Pancreas (tissue), 10 donors: Measurements from ENCODE around the gene WBP1L. TPM values are rescaled to one million over a fixed set of nuclear protein-coding genes. Genes with fewer than 3 reads are reported as not detected.

ENCODE experiments used
- ATAC-seq, 4 donors: fragments of 200-7000 bp; cut with Tn5 transposase; one replicate each; pipeline versions ENCODE4 v1.8.0 to v1.9.1; 2020; ENCODE audit warnings: mild to moderate bottlenecking in 4 of 4, moderate library complexity in 4 of 4
- DNase-seq, 6 donors: peaks; one replicate each; pipeline ENCODE4 v3.0.0-alpha.2; 2020
- FAIRE-seq: peaks from 2 replicates; lab custom pipeline; 2012; peaks lifted over from hg19 to GRCh38; lab: Jason Lieb, UNC
- H3K27ac ChIP-seq, 4 donors: fragments of 200-600 bp; sonication (generic); 1 replicate in 3 of 4; 2 replicates in 1 of 4; pipeline versions ENCODE4 v1.5.0 to v1.8.0; 2020
- H3K27me3 ChIP-seq, 4 donors: fragments of 200-600 bp; one replicate each; pipeline ENCODE4 v1.8.0; 2021
- H3K36me3 ChIP-seq, 3 donors: fragments of 200-600 bp; sonication (generic) in 1 of 3; one replicate each; pipeline versions ENCODE4 v1.5.0 to v1.8.0; 2020 to 2021
- H3K4me1 ChIP-seq, 3 donors: fragments of 200-600 bp; one replicate each; pipeline ENCODE4 v1.8.0; 2021
- H3K4me3 ChIP-seq, 4 donors: fragments of 200-600 bp; sonication (generic) in 2 of 4; one replicate each; pipeline versions ENCODE4 v1.5.0 to v1.8.0; 2020 to 2021
- H3K9me3 ChIP-seq, 4 donors: fragments of 200-600 bp; one replicate each; pipeline ENCODE4 v1.8.0; 2021
- CTCF ChIP-seq, 4 donors: fragments of 200-600 bp; sonication (generic) in 3 of 4; IDR thresholded peaks; one replicate each; pipeline versions ENCODE4 v1.5.0 to v1.8.0; 2021; ENCODE audit warnings: antibody characterized with exemption in 4 of 4
- WGBS, 2 donors: extraction: QIAGEN DNeasy Blood & Tissue Kit; methylation state at CpG; one replicate each; pipeline ENCODE4 v1.1.7; 2013; 5-methylcytosine and 5-hydroxymethylcytosine counted together
- intact Hi-C, 3 donors: fragments of 100-400 bp; cut with DNase I; formaldehyde crosslinking; loops; one replicate each; pipeline versions ENCODE4 v1.11.1 to v1.14.2; 2022
- polyA plus RNA-seq, 2 donors: library from polyadenylated mRNA; stranded (reverse); fragments of 200-250 nt; gene quantifications; one replicate each; pipeline ENCODE4 v1.2.3, GENCODE V29; 2013
- total RNA-seq, 6 donors: library from RNA; stranded (reverse); fragmentation: NEBNext Ultra II Directional in 4 of 6; extraction: Animal tissue kit (Norgen Biotek cat#: 25700) in 4 of 6; gene quantifications; one replicate each; pipeline versions ENCODE4 v1.2.1 to v1.2.4, GENCODE V29; 2021 to 2023
- donor health status: healthy with polysubstance abuse.
- donor health status: DM: no; HTN: no; CAD: no; lungs with moderate emphysema.
- donor health status: DM: no; HTN: no; CAD: no.
- donor health status: control.
- donor health status: control.
- donor health status: Bipolar disorder and iron deficiency.
- donor health status: DM: yes; HTN: yes; CAD: no.
- donor health status: DM: no; HTN: no; CAD: no.
- donor health status: DM: no; HTN: no; CAD: no.
- donor health status: DM: yes; HTN: yes; CAD: no.

WBP1L gene
- total and polyA plus RNA-seq, 8 donors, result 9.0 to 27.3 (median 10.8) TPM

GRCh38 chr10:102856758-102857424 lies 113.1 kb downstream of the WBP1L start:
- intact Hi-C loops, result no loop called here
- Histone ChIP-seq H3K27me3 (no peaks in the 10 kb centered on the region), H3K36me3 (no peaks in the 10 kb centered on the region), H3K9me3 (no peaks in the 10 kb centered on the region), H3K4me1 (peaks cover 10 to 34% (median 22%) of the 10 kb centered on the region in 3 donors), H3K4me3 (no peak overlapping the region), H3K27ac (no peak overlapping the region)
- DNase-seq (no peak), FAIRE-seq (no peak), ATAC-seq (no peak)
- no peak for TF ChIP-seq CTCF (IDR thresholded peaks at IDR 0.05)
- 83 to 94% methylated on average over 3 of the region's 3 CpGs for WGBS, 2 donors

- no peak overlapping the region for H3K4me3 ChIP-seq
- peak; percentile 91 to 97 (median 96) for ATAC-seq
- intact Hi-C loops, result no loop called here
- no peak for FAIRE-seq
- WGBS, 2 donors, result 31 to 37% methylated on average over 2 of the region's 2 CpGs
- H3K9me3 ChIP-seq, result no peaks in the 10 kb centered on the region
- peak overlapping the region in 3 of 4 donors; percentile 34 to 57 (median 48) for H3K27ac ChIP-seq
- no peaks in the 10 kb centered on the region for H3K36me3 ChIP-seq
- no peak for TF ChIP-seq CTCF (IDR thresholded peaks at IDR 0.05)
- H3K27me3 ChIP-seq, result no peaks in the 10 kb centered on the region
- peaks cover 15 to 30% (median 27%) of the 10 kb centered on the region in 3 donors for H3K4me1 ChIP-seq
- DNase-seq, result peak in 4 of 6 donors; percentile 66 to 81 (median 76)
Observed at GRCh38 chr10:102859911-102860310, 116.2 kb downstream of the WBP1L start.

- Histone ChIP-seq H3K27ac (no peak overlapping the region), H3K36me3 (no peaks in the 10 kb centered on the region), H3K27me3 (no peaks in the 10 kb centered on the region), H3K9me3 (no peaks in the 10 kb centered on the region), H3K4me3 (no peak overlapping the region), H3K4me1 (peaks cover 12 to 25% (median 15%) of the 10 kb centered on the region in 3 donors)
- intact Hi-C loops, result no loop called here
- TF ChIP-seq CTCF (IDR thresholded peaks at IDR 0.05), result no peak
- DNase-seq, result no peak
- peak in 1 of 4 donors; percentile 30 for ATAC-seq
- 9 to 10% methylated on average over 2 of the region's 2 CpGs for WGBS, 2 donors
- FAIRE-seq, result no peak
Observed at GRCh38 chr10:102863660-102864059, 119.9 kb downstream of the WBP1L start.

GRCh38 chr10:102865620-102866019 lies 121.9 kb downstream of the WBP1L start:
- peaks cover 6 to 12% (median 10%) of the 10 kb centered on the region in 3 donors for H3K4me1 ChIP-seq
- 89 to 90% methylated on average over 3 of the region's 3 CpGs for WGBS, 2 donors
- no peak overlapping the region for H3K4me3 ChIP-seq
- ATAC-seq, result no peak
- no peaks in the 10 kb centered on the region for H3K27me3 ChIP-seq
- no peak for TF ChIP-seq CTCF (IDR thresholded peaks at IDR 0.05)
- H3K9me3 ChIP-seq, result no peaks in the 10 kb centered on the region
- FAIRE-seq, result peak; percentile 54
- H3K36me3 ChIP-seq, result no peaks in the 10 kb centered on the region
- no peak overlapping the region for H3K27ac ChIP-seq
- intact Hi-C loops, result no loop called here
- DNase-seq, result no peak

Other genes with a start within 250 kb of the WBP1L start
- 10 to 100 TPM; 22.4 to 40.9 (median 27.4) TPM for gene ACTR1A, start 241.2 kb upstream of the WBP1L start, total RNA-seq
- 10 to 100 TPM; 33.6 to 38.1 TPM for gene ACTR1A, start 241.2 kb upstream of the WBP1L start, polyA plus RNA-seq
- 1 to 10 TPM; 1.9 to 7.8 (median 3.6) TPM for gene SUFU, start 240.0 kb upstream of the WBP1L start, total RNA-seq
- gene SUFU, start 240.0 kb upstream of the WBP1L start, polyA plus RNA-seq, result 1 to 10 TPM; 2.6 to 2.7 TPM
- gene TRIM8, start 99.5 kb upstream of the WBP1L start, total RNA-seq, result 100 to 1,000 TPM in 1 of 6 donors, 10 to 100 TPM in 5; 65.2 to 106 (median 76.7) TPM
- gene TRIM8, start 99.5 kb upstream of the WBP1L start, polyA plus RNA-seq, result 10 to 100 TPM; 42.2 to 53.2 TPM
- gene ARL3, start 29.6 kb upstream of the WBP1L start, total RNA-seq, result 1 to 10 TPM; 2.5 to 4.5 (median 3.1) TPM
- gene ARL3, start 29.6 kb upstream of the WBP1L start, polyA plus RNA-seq, result 1 to 10 TPM; 2.4 to 8.0 TPM
- gene SFXN2, start 29.3 kb upstream of the WBP1L start, total RNA-seq, result 10 to 100 TPM in 4 of 6 donors, 1 to 10 TPM in 2; 6.2 to 21.6 (median 10.4) TPM
- gene SFXN2, start 29.3 kb upstream of the WBP1L start, polyA plus RNA-seq, result 1 to 10 TPM; 5.6 to 9.0 TPM
- 1 to 10 TPM in 1 of 6 donors, under 1 TPM in 4, not detected in 1; 0.12 to 6.4 (median 0.38) TPM for gene CYP17A1, start 93.5 kb downstream of the WBP1L start, total RNA-seq
- gene CYP17A1, start 93.5 kb downstream of the WBP1L start, polyA plus RNA-seq, result under 1 TPM; 0.11 to 0.35 TPM
- 10 to 100 TPM in 2 of 6 donors, 1 to 10 TPM in 4; 5.3 to 11.8 (median 9.6) TPM for gene BORCS7, start 110.3 kb downstream of the WBP1L start, total RNA-seq
- 10 to 100 TPM; 11.1 to 24.3 TPM for gene BORCS7, start 110.3 kb downstream of the WBP1L start, polyA plus RNA-seq
- gene AS3MT, start 125.5 kb downstream of the WBP1L start, total RNA-seq, result 1 to 10 TPM in 5 of 6 donors, under 1 TPM in 1; 0.87 to 3.2 (median 2.7) TPM
- gene AS3MT, start 125.5 kb downstream of the WBP1L start, polyA plus RNA-seq, result 10 to 100 TPM in 1 of 2 donors, 1 to 10 TPM in 1; 6.3 to 11.4 TPM
- 1 to 10 TPM; 4.4 to 8.9 (median 6.0) TPM for gene CNNM2, start 174.3 kb downstream of the WBP1L start, total RNA-seq
- 1 to 10 TPM; 2.0 to 2.7 TPM for gene CNNM2, start 174.3 kb downstream of the WBP1L start, polyA plus RNA-seq